GM12873 (cell line): ENCODE measurements around the gene NDUFA8.

Experiments used
- CTCF ChIP-seq: IDR thresholded peaks from 2 replicates; pipeline ENCODE4 v1.5.1; 2012; ENCODE audit warnings: low read depth, mild to moderate bottlenecking, moderate library complexity, low read length, control low read depth; ENCODE audit not compliant: insufficient read depth; ENCODE audit errors: missing control alignments

The NDUFA8 gene

GRCh38 chr9:122134822-122135528 lies 24.6 kb downstream of the NDUFA8 start:
- TF ChIP-seq CTCF = no peak

- TF ChIP-seq CTCF = no peak
Observed at GRCh38 chr9:122133984-122134535, 25.5 kb downstream of the NDUFA8 start.

GRCh38 chr9:122133263-122133983 lies 26.2 kb downstream of the NDUFA8 start:
- no peak for TF ChIP-seq CTCF

GRCh38 chr9:122132539-122132938 lies 27.0 kb downstream of the NDUFA8 start:
- TF ChIP-seq CTCF = no peak

GRCh38 chr9:122131401-122132001 lies 28.1 kb downstream of the NDUFA8 start:
- TF ChIP-seq CTCF = no peak

- no peak for TF ChIP-seq CTCF
Observed at GRCh38 chr9:122130837-122131236, 28.7 kb downstream of the NDUFA8 start.

- TF ChIP-seq CTCF = no peak
Observed at GRCh38 chr9:122129969-122130368, 29.6 kb downstream of the NDUFA8 start.
